HUES64 (cell line): ENCODE results near the gene PARVB.

Experiments used
- H3K27ac ChIP-seq: 2 replicates; pipeline ENCODE4 v1.7.0; 2013; ENCODE audit warnings: low read depth, low read length, inconsistent platforms
- H3K27me3 ChIP-seq: 2 replicates; pipeline ENCODE4 v1.6.1; 2013; ENCODE audit warnings: mild to moderate bottlenecking, low read length; ENCODE audit not compliant: insufficient read depth
- H3K36me3 ChIP-seq: 2 replicates; pipeline ENCODE4 v1.6.1; 2013; ENCODE audit warnings: mild to moderate bottlenecking, low read length; ENCODE audit not compliant: insufficient read depth
- H3K4me1 ChIP-seq: 2 replicates; pipeline ENCODE4 v1.6.1; 2013; ENCODE audit warnings: mild to moderate bottlenecking, low read length, moderate library complexity; ENCODE audit not compliant: insufficient read depth
- H3K4me3 ChIP-seq: 2 replicates; pipeline ENCODE4 v1.5.1; 2013; ENCODE audit warnings: mild to moderate bottlenecking, low read length, moderate library complexity
- H3K9ac ChIP-seq: 2 replicates; pipeline ENCODE4 v1.6.1; 2013; ENCODE audit warnings: mild to moderate bottlenecking, low read depth, low read length
- H3K9me3 ChIP-seq: 2 replicates; pipeline ENCODE4 v1.6.1; 2013; ENCODE audit warnings: low read depth, low read length; ENCODE audit not compliant: insufficient read depth
- WGBS: fragments of 150-250, 120-280 bp; methylation state at CpG from one replicate; pipeline ENCODE4 v1.1.7; 2013; ENCODE audit warnings: missing lambda C conversion rate; 5-methylcytosine and 5-hydroxymethylcytosine counted together

PARVB gene

DNA sequence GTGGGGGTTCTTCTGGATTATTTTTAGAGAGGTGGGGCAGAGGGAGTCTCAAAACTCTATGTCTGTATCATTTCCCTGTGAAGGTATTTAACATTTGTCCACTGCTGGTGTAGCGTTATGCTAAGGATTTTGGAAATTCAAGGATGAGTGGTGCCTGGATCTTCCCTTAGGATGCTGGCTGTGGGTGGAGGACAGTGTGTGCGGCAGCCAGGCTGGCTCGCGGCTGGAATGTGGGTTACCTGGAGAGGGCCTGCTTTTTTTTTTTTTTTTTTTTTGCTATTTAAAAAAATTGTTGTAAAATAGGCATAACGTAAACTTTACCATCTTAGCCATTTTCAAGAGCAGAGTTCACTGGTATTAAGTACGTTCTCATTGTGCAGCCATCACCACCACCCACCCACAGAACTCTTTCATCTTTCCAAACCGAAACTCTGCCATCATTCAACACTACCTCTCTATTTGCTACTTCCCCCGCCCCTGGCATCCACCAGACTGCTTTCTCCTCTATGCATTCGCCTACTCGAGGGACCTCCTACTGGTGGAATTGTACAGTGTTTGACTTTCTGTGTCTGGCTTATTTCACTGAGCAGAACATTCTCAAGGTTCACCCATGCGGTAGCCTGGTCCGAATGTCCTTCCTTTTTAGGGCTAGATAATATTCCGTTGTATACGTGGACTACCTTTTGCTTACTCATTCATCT, 67.1 kb downstream of the PARVB start:
- Histone ChIP-seq H3K9ac (no peak overlapping the region), H3K4me3 (no peak overlapping the region), H3K9me3 (no peaks in the 10 kb centered on the region), H3K27me3 (no peaks in the 10 kb centered on the region), H3K27ac (no peak overlapping the region), H3K4me1 (no peaks in the 10 kb centered on the region; the same call in 1 of the 2 replicates), H3K36me3 (no peaks in the 10 kb centered on the region)
- 95% methylated on average over 14 of the region's 14 CpGs for WGBS

DNA sequence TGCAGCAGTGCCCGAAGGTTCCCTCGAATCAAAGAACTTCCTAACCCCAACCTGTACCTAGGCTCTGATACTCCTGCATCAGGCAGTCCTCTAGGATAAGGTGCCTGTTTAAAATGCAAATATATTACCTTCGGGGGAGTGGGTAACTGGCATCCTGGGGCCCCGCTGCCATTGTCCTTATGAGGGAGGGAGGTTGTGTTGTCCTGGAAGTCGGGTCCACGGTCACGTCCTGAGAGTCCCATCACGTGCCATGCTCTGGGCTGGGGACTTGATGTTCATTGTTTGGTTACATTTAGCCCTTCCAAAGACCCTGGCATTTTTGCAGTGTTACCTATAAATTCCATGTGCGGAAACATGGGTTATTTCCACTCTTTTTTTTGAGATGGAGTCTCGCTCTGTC, 67.6 kb downstream of the PARVB start:
- H3K4me3 ChIP-seq: no peak overlapping the region
- no peaks in the 10 kb centered on the region for H3K9me3 ChIP-seq
- H3K4me1 ChIP-seq: no peaks in the 10 kb centered on the region; the same call in 1 of the 2 replicates
- 95% methylated on average over 10 of the region's 10 CpGs for WGBS
- H3K27ac ChIP-seq: no peak overlapping the region
- no peaks in the 10 kb centered on the region for H3K27me3 ChIP-seq
- no peak overlapping the region for H3K9ac ChIP-seq
- no peaks in the 10 kb centered on the region for H3K36me3 ChIP-seq

DNA sequence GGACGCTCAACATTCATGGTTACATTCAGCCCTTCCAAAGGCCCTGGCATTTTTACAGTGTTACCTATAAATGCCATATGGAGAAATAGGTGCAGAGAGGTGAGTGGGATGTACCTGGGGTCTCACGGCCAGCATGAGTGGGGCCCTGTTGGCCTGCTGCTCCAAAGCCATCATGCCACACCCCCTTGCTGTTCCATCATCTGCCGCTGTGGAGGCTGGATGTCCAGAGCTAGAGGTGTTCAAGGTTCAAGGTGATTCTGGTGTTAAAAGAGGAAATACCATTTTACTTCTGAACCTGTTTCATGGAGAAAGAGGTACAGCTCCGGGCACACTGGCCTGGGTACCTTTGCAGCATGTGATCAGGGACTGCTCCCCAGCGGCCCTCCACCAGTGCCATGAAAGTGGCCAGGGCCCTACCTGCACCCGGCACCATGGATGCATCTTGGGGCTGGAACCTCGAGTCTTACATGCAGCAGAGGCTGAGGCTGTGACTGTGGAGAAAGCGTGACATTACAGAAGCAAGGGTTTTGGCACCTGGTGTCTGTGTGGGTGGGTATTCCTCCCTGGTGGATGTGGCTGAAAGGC, 68.6 kb downstream of the PARVB start:
- H3K4me1 ChIP-seq: no peaks in the 10 kb centered on the region
- H3K4me3 ChIP-seq: no peak overlapping the region
- H3K27me3 ChIP-seq: no peaks in the 10 kb centered on the region
- H3K36me3 ChIP-seq: no peaks in the 10 kb centered on the region
- 93% methylated on average over 8 of the region's 8 CpGs for WGBS
- H3K9me3 ChIP-seq: no peaks in the 10 kb centered on the region
- no peak overlapping the region for H3K9ac ChIP-seq
- no peak overlapping the region for H3K27ac ChIP-seq

DNA sequence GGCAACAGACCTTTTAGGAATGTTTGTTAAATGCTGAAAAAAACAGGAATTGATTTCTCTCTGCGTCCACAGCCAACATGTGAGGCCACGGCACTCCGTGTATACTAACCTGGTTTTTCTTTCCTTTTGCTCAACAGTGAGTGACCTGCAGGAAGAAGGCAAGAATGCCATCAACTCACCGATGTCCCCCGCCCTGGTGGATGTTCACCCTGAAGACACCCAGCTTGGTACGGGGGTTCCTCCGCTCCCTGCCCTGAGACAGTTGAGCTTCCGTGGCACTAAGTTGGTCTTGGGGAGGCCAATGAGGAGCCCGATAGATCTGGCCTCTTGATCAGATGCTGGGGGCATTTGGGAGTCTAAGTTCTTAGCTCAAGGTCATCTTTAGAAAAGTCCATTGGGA, 69.7 kb downstream of the PARVB start:
- H3K4me3 ChIP-seq: no peak overlapping the region
- H3K9ac ChIP-seq: no peak overlapping the region
- H3K4me1 ChIP-seq: no peaks in the 10 kb centered on the region
- H3K27ac ChIP-seq: no peak overlapping the region
- WGBS: 90% methylated on average over 9 of the region's 9 CpGs
- no peaks in the 10 kb centered on the region for H3K27me3 ChIP-seq
- H3K36me3 ChIP-seq: no peaks in the 10 kb centered on the region
- no peaks in the 10 kb centered on the region for H3K9me3 ChIP-seq

DNA sequence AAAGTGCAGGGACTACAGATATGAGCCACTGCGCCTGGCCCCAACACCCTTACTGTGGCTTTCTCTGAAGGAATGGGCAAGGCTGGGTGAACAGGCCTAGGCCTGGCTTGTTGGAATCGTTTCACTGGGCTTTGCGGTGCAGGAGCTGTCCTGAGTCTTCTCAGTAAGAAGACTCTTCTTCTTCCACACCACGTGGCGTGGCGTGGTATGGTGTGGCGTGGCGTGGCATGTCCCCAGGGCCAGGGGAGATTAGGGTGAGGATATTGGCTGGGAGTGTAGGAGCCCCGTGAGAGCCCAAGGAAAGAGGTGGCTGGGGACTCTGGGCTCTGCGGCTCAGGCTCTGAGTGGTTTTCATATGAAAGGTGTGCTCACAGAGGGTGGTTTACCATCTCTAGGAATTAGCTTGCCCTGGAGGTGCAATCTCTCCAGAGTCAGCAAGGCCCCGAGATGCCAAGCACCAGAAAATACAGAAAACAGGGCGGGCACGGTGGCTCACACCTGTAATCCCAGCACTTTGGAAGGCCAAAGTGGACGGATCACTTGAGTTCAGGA, 70.7 kb downstream of the PARVB start:
- Histone ChIP-seq H3K36me3 (no peaks in the 10 kb centered on the region), H3K9me3 (no peaks in the 10 kb centered on the region), H3K4me1 (no peaks in the 10 kb centered on the region), H3K4me3 (no peak overlapping the region), H3K27me3 (no peaks in the 10 kb centered on the region), H3K27ac (no peak overlapping the region), H3K9ac (no peak overlapping the region)
- 88% methylated on average over 14 of the region's 14 CpGs for WGBS

DNA sequence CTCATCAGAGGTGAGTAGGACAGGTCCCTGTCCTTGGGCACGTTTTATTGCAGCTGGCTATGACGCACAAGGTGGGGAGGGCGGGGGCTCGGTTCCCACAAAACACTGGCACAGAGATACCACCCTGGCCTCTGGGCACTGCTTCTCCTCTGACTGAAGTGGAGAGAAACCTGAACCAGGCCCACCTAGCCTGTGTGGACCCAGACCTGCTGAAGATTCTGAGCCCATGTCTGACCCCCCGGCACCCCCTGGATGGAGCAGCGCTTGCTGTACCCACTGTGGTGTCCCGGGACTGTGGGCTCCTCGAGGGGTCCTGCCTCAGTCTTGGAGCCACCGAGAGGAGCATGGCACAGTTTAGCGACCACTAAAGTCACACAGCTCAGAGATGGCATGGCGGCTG, 72.6 kb downstream of the PARVB start:
- WGBS: 96% methylated on average over 11 of the region's 11 CpGs
- no peak overlapping the region for H3K9ac ChIP-seq
- H3K27ac ChIP-seq: no peak overlapping the region
- H3K4me1 ChIP-seq: no peaks in the 10 kb centered on the region
- H3K9me3 ChIP-seq: no peaks in the 10 kb centered on the region
- H3K4me3 ChIP-seq: no peak overlapping the region
- H3K27me3 ChIP-seq: no peaks in the 10 kb centered on the region
- no peaks in the 10 kb centered on the region for H3K36me3 ChIP-seq

DNA sequence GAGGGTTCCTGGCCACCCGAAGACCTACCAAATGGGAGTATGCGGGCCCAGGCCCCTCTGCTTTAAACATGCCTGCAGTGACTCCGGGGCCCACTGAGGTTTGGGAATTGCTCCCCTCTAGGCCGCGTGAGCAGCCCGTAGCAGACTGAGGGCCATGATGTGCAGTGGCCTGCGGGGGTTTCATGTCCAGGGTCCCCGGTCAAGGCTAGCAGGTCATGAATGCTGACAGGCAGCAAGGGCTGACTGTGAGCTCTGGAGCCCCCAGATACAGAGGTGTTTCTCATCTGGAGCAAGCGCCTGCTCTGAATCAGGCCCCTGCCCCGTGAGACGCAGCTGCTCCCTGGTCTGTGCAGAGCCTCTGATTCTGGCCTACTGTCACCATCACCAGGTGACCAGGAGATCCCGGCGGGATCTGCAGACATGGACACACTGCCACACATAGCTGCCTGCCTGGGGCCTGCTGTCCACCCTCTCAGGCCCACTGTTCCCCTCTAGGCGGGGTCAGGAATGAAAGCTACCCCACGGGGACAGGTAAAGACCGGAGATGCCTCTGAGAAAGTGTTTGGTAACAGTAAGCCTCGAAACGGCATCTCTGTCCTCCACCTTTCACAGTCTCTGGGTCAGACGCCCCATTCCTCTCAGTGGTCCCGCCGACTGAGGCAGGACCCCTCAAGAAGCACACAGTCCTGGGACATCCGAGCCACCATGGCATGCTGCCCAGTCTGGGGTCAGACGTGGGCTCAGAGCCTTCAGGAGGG, 73.3 kb downstream of the PARVB start:
- no peak overlapping the region for H3K27ac ChIP-seq
- H3K9me3 ChIP-seq: no peaks in the 10 kb centered on the region
- no peaks in the 10 kb centered on the region for H3K36me3 ChIP-seq
- no peak overlapping the region for H3K9ac ChIP-seq
- H3K4me1 ChIP-seq: no peaks in the 10 kb centered on the region
- H3K27me3 ChIP-seq: no peaks in the 10 kb centered on the region
- no peak overlapping the region for H3K4me3 ChIP-seq
- 94% methylated on average over 23 of the region's 23 CpGs for WGBS

DNA sequence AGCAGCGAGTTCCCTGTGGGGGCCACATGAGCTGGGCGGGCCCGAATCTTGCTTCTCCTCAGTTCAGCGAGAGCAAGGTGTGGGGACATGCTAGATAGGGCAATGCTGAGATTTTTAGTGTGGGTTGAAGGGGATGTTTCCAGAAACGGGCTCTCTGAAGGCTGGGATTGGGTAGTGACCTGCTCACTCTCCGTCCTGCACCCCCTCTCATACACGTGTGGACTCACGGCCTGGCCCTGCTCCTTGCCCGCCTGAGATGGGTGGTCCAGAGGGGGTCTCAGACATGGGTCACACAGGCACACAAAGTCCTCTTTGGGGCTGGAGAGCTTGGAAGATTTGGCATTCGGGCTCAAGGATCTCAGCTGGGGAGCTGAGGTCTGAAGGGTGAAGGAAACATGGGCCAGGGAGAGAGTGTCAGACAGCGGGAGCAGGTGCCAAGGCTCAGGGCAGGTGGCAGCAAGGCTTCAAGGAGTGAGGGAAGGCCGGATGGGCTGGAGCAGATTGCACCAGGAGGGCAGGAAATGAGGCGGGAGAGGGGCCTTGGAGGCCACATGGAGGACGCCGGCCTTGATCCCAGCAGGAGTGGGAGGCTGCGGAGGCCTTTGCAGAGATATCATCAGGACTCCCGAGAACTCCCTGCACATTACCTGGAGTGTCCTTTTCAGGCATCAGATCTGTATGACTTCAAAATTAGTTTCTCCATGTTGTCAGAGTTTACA, 74.1 kb downstream of the PARVB start:
- no peak overlapping the region for H3K9ac ChIP-seq
- 88% methylated on average over 17 of the region's 17 CpGs for WGBS
- no peaks in the 10 kb centered on the region for H3K36me3 ChIP-seq
- H3K9me3 ChIP-seq: no peaks in the 10 kb centered on the region
- H3K27ac ChIP-seq: no peak overlapping the region
- H3K27me3 ChIP-seq: no peaks in the 10 kb centered on the region
- no peak overlapping the region for H3K4me3 ChIP-seq
- no peaks in the 10 kb centered on the region for H3K4me1 ChIP-seq

DNA sequence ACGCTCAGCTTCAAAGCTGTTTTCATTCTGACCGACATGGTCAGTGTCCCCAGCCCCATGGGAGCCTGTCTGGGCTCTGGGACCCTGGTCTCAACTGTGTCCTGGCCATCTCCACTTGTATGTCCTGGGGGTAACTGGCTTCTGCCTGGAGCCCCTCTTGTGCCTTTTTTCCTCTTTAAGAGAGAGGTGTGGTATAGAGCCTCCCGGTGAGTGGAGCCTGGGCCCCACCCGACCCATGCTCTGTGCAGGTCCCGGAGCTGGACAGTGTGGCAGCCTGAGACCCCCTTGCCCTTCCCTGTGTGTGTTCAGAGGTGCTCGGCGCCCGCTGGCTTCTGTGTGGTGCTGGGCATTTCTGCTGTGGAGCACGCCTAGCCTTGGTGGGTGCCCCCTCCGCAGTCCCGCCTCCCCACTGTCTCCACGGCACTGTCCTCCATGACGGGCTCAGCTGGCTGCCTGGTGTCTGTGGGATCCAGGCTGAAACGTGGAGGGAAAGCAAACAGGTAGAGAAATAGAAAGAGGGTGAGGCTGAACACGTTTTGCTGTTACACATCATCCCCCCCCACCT, 74.9 kb downstream of the PARVB start:
- WGBS: 94% methylated on average over 13 of the region's 15 CpGs
- no peaks in the 10 kb centered on the region for H3K4me1 ChIP-seq
- no peaks in the 10 kb centered on the region for H3K36me3 ChIP-seq
- H3K27ac ChIP-seq: no peak overlapping the region
- H3K9ac ChIP-seq: no peak overlapping the region
- H3K9me3 ChIP-seq: no peaks in the 10 kb centered on the region
- no peak overlapping the region for H3K4me3 ChIP-seq
- H3K27me3 ChIP-seq: no peaks in the 10 kb centered on the region

DNA sequence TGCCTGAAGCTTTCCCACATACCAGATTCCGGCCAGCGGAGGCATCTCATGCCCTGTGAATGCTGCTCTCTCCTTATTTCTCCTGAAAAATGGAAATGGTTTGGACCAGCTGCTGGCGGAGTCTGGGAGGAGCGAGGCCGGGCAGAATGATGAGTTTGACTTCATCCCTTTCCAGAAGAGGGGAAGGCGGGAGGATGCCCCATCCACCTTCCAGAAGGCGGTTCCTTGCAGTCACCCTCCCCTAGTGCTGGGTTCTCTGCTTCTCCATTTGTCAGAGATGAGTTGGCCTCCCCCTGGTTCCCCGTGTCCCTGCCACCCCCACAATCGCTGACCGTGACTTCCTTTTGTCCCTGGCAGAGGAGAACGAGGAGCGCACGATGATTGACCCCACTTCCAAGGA, 75.6 kb downstream of the PARVB start:
- Histone ChIP-seq H3K9ac (no peak overlapping the region), H3K27ac (no peak overlapping the region), H3K4me3 (no peak overlapping the region), H3K27me3 (no peaks in the 10 kb centered on the region), H3K9me3 (no peaks in the 10 kb centered on the region), H3K4me1 (no peaks in the 10 kb centered on the region), H3K36me3 (no peaks in the 10 kb centered on the region)
- 95% methylated on average over 13 of the region's 13 CpGs for WGBS
